ENCODE results near the gene ABCA2. TPM values are rescaled to one million over a fixed set of nuclear protein-coding genes. Genes with fewer than 3 reads are reported as not detected.
A peak's percentile ranks its signal among the peaks of the same experiment; 100 is the strongest.
"Not testable (repeated sequence)": the region's sequence is repeated elsewhere in the genome, so short reads cannot be mapped to it uniquely, and the experiment has no call there.

The ABCA2 gene
- total and polyA plus RNA-seq, 2 donors = 11.1 to 30.8 TPM

DNA sequence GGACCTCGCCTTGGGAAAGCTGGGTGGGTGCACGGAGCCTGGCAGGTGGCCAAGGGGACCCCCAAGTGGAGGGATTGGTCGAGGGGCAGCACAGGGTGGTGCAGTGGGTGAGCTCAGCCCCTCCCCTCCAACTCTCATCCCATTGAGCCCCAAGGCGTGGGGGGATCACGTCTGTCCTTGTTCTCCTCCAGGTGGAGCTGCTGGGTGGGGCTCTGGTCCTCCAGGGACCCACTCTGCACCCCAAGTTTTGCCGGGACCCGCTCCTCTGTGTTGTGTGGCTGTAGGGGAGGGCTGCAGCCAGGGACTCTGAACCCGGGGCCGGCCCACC is 7.4 kb upstream of the ABCA2 start:
- Histone ChIP-seq H3K36me3 (ENCODE audit: insufficient read depth) (no peaks in the 10 kb centered on the region), H3K27ac (ENCODE audit: low read depth) (no peak overlapping the region), H3K4me3 (ENCODE audit: low read depth, low read length) (no peak overlapping the region), H3K4me1 (ENCODE audit: insufficient read depth) (no peaks in the 10 kb centered on the region)
- no peak for DNase-seq (ENCODE audit: extremely low spot score)
- 25% methylated on average over 9 of the region's 9 CpGs for WGBS

DNA sequence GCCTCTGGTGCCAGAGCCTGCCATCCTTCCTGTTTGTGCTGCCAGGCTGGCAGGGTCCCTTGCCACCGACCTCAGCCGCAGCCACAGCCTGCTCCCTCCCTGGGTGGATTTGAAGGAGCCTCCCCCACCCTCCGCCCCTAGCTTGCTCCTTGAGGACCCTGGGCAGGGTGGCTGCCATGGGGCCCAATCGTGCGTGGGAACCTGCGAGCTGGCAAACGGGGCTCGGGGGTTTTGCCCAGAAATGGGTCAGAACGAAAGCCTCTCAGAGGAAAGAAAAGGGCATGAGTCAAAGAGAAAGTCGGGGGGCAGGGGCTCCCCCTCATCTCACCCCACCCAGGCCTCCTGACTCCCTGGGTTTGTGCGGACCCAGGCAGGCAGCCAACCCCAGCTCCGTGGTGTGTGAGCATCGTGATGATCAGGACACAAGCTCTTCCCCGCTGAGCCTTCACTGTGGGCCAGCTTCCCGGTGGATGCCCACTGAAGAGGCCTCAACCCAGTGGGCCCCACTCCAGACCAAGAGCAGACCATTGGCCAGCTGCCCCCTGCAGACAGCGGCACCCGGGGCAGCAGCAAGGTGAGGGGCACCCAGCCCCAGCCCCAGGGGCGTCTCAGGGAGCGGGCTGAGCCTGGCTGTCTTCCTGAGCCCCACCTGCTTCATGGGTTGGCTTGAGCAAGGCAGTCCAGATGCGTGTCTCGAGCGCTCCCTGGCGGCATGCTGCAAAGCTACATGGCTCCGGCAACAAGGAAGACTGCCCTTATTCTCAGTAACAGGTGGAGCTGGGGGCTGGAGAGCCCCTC is 6.9 kb upstream of the ABCA2 start:
- WGBS = 19% methylated on average over 24 of the region's 24 CpGs
- peak; percentile 61 for DNase-seq (ENCODE audit: extremely low spot score)
- Histone ChIP-seq H3K36me3 (ENCODE audit: insufficient read depth) (no peaks in the 10 kb centered on the region), H3K27ac (ENCODE audit: low read depth) (no peak overlapping the region), H3K4me1 (ENCODE audit: insufficient read depth) (no peaks in the 10 kb centered on the region), H3K4me3 (ENCODE audit: low read depth, low read length) (no peak overlapping the region)

GRCh38 chr9:137034039-137034708 is 6.1 kb upstream of the ABCA2 start:
- H3K27ac ChIP-seq (ENCODE audit: low read depth) = no peak overlapping the region
- H3K4me3 ChIP-seq (ENCODE audit: low read depth, low read length) = no peak overlapping the region
- H3K36me3 ChIP-seq (ENCODE audit: insufficient read depth) = no peaks in the 10 kb centered on the region
- no peak for DNase-seq (ENCODE audit: extremely low spot score)
- H3K4me1 ChIP-seq (ENCODE audit: insufficient read depth) = no peaks in the 10 kb centered on the region
- 50% methylated on average over 15 of the region's 15 CpGs for WGBS

DNA sequence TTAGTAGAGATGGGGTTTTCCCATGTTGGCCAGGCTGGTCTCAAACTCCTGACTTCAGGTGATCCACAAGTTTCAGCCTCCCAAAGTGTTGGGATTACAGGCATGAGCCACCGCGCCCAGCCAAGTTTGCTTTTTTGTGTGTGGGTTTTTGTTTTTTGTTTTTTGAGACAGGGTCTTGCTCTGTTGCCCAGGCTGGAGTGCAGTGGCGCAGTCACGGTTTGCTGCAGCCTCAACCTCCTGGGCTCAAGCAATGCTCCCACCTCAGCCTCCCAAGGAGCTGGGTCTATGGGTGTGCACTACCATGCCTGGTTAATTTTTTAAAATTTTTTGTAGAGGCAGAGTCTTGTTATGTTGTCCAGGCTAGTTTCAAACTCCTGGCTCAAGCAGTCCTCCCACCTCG is 5.4 kb upstream of the ABCA2 start:
- not testable (repeated sequence) for H3K27ac ChIP-seq (ENCODE audit: low read depth); H3K4me3 ChIP-seq (ENCODE audit: low read depth, low read length); H3K36me3 ChIP-seq (ENCODE audit: insufficient read depth); DNase-seq (ENCODE audit: extremely low spot score); H3K4me1 ChIP-seq (ENCODE audit: insufficient read depth)
- 92% methylated on average over 5 of the region's 5 CpGs for WGBS

- no peak for DNase-seq (ENCODE audit: extremely low spot score)
- no peaks in the 10 kb centered on the region for H3K36me3 ChIP-seq (ENCODE audit: insufficient read depth)
- H3K4me3 ChIP-seq (ENCODE audit: low read depth, low read length) = no peak overlapping the region
- WGBS = 80% methylated on average over 10 of the region's 10 CpGs
- no peak overlapping the region for H3K27ac ChIP-seq (ENCODE audit: low read depth)
- H3K4me1 ChIP-seq (ENCODE audit: insufficient read depth) = no peaks in the 10 kb centered on the region
Observed at GRCh38 chr9:137032858-137033257, 4.8 kb upstream of the ABCA2 start.

DNA sequence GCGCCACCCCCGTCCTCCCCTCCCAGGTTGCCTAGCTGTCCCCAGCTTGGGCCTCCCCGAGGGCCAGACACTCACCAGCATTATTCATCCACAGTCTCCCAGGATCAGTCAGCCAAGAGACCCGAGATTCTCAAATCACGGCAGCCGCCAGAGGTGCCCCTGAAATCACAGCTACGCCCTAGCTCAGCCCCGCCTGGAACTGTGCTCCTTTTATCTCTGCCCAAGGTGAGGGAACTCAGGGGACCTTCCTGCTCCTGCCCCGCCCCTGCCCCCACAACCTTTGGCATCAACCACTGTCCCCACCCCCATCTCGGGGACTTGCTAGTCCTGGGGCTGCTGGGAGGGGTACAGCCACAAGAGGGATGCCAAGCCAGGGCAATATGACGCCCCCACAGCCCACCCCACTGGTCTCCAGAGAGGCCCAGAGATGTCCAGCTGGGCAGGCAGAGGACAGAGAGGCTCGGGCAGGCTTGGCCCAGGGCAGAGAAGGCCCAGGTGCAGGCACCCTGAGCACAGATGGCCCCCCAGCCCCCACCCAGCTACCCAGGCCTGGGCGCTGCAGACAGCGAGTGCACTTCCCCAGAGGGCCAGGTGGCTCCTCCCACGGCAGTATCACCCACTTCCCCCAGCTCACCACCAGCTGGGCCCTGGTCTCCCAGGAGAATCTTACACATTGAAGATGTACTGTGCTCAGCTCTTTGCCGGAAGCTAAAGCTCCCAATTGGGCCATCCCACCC is 4.0 kb upstream of the ABCA2 start, which contains the start of gene FUT7:
TSS of gene FUT7 (minus strand) at position 185 of the 737 bp plus-strand sequence. CDS start at position 88, 97 bp downstream.
- WGBS = 64% methylated on average over 16 of the region's 16 CpGs
- H3K4me3 ChIP-seq (ENCODE audit: low read depth, low read length) = no peak within 1 kb of the TSS
- no peak within 1 kb of the TSS for H3K27ac ChIP-seq (ENCODE audit: low read depth)

DNA sequence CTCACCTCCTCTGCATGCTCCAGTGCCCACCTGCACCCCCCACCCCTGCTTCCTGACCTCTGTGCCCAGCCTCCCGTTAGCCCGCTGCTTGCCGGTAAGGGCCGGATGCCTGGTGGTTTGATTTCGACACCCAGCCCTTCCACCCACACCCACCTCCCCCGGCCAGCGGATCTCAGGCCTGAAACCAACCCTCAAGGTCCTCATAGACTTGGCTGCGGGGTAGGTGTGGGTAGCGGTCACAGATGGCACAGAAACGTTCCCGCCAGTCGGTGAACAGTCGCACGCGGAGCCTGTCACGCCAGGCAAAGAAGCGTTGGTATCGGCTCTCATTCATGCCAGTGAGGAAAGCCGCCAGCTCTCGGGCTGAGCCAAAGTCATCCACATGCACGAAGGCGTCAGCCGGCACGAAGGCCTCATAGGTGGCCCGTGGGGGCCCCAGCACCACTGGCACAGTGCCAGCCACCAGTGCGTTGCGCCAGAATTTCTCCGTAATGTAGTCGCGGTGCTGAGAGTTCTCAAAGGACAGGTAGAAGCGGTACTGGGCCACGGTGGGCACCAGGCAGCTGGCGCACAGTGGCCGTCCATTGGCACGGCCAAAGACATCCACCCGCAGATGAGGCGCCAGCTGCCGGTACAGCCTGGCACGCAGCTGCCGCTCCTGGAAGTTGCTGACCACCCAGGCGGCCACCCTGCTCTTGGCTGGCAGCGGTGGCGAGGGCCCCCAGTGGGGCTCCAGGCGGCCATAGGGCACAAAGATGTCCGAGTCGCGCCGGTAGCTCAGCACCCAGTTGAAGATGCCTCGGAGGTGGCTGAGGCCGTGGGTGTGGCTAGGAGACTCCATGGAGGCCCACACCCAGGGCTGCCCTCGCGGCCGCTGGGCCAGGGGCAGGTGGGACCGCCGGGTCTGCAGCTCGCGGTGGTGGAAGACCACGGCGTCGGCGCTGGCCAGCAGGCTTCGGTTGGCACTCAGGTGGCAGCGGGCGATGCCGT is 2.8 kb upstream of the ABCA2 start:
- Histone ChIP-seq H3K27ac (ENCODE audit: low read depth) (no peak overlapping the region), H3K4me3 (ENCODE audit: low read depth, low read length) (no peak overlapping the region), H3K36me3 (ENCODE audit: insufficient read depth) (no peaks in the 10 kb centered on the region), H3K4me1 (ENCODE audit: insufficient read depth) (no peaks in the 10 kb centered on the region)
- WGBS = 85% methylated on average over 65 of the region's 65 CpGs
- no peak for DNase-seq (ENCODE audit: extremely low spot score)

More for the DNA sequence above, 4.0 kb upstream of the ABCA2 start, which contains the start of gene FUT7:
- no peaks in the 10 kb centered on the region for H3K36me3 ChIP-seq (ENCODE audit: insufficient read depth)
- DNase-seq (ENCODE audit: extremely low spot score) = no peak
- no peaks in the 10 kb centered on the region for H3K4me1 ChIP-seq (ENCODE audit: insufficient read depth)

GRCh38 chr9:137030006-137030405 is 2.0 kb upstream of the ABCA2 start:
- Histone ChIP-seq H3K4me1 (ENCODE audit: insufficient read depth) (no peaks in the 10 kb centered on the region), H3K36me3 (ENCODE audit: insufficient read depth) (no peaks in the 10 kb centered on the region), H3K4me3 (ENCODE audit: low read depth, low read length) (no peak overlapping the region), H3K27ac (ENCODE audit: low read depth) (no peak overlapping the region)
- no peak for DNase-seq (ENCODE audit: extremely low spot score)
- 74% methylated on average over 15 of the region's 15 CpGs for WGBS

- H3K27ac ChIP-seq (ENCODE audit: low read depth) = no peak overlapping the region
- H3K36me3 ChIP-seq (ENCODE audit: insufficient read depth) = no peaks in the 10 kb centered on the region
- 34% methylated on average over 19 of the region's 19 CpGs for WGBS
- peak overlapping the region; percentile 64 for H3K4me3 ChIP-seq (ENCODE audit: low read depth, low read length)
- DNase-seq (ENCODE audit: extremely low spot score) = no peak
- H3K4me1 ChIP-seq (ENCODE audit: insufficient read depth) = no peaks in the 10 kb centered on the region
Observed at GRCh38 chr9:137029058-137029936, 1.3 kb upstream of the ABCA2 start.

DNA sequence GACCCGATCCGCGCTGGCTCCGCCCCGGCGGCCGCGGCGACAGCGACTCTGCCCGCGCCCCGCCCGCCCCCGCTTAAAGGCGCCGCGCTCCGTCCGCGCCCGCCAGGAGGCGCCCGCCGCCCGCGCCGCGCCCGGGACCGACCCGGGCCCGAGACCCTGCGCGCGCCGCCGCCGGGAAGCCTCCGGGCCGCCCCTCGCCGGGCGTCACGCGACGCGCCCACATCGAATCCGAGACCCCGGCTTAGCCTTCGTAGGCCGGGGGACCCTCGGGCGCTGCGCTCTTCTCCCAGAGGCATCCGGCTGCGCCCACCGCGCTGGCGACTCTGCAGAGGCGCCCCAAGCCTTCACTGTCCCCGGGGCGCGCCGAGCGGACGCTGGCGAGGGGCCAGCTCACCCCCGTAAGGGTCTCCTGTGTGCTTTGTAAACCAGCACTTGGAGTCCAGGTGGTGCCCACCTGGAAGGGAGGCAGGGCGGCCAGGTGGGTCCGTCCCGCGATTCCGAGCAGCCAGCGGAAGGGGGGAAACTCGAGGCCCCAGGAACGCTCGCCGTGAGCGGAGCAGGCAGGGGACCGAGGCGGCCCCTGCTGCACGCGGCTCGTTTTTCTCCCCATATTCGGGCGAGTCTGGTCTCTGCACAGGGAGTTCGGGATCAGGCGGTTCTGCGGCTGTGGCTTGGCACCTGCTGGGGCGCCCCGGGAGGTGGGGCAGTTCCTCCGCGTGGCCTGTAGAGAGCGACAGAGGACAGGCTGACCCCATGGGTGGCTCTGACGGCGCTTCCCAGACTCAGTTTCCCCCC is 423 bp upstream of the ABCA2 start:
- Histone ChIP-seq H3K4me1 (ENCODE audit: insufficient read depth) (no peaks in the 10 kb centered on the region), H3K36me3 (ENCODE audit: insufficient read depth) (no peaks in the 10 kb centered on the region), H3K4me3 (ENCODE audit: low read depth, low read length) (peak overlapping the region; percentile 64), H3K27ac (ENCODE audit: low read depth) (no peak overlapping the region)
- DNase-seq (ENCODE audit: extremely low spot score) = no peak
- under 1% methylated on average over 98 of the region's 98 CpGs for WGBS

- 85% methylated on average over 4 of the region's 4 CpGs for WGBS
- no peak overlapping the region for H3K27ac ChIP-seq (ENCODE audit: low read depth)
- H3K4me1 ChIP-seq (ENCODE audit: insufficient read depth) = no peaks in the 10 kb centered on the region
- H3K4me3 ChIP-seq (ENCODE audit: low read depth, low read length) = no peak overlapping the region
- no peaks in the 10 kb centered on the region for H3K36me3 ChIP-seq (ENCODE audit: insufficient read depth)
- DNase-seq (ENCODE audit: extremely low spot score) = no peak
Observed at GRCh38 chr9:137026828-137027227, 1.2 kb downstream of the ABCA2 start.

DNA sequence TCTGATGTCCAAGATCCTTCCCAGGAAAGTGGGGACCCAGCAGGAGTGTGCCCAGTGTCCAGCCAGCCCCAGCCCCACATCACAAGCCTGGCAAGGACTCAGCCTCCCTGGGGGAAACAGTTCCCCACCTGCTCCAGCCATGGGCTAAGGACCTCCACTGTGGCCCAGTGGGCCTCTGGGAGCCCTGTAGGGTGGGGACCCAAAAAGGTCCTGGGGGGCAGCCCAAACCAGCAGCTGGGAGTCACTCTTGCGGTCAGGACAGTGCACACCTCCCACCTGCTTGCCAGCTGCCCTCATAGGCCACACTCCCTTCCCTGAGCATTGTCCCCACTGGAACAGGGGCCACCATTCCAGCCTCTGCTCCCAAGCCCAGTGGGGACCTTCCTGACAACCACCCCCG is 1.7 kb downstream of the ABCA2 start:
- WGBS = 79% methylated on average over 2 of the region's 2 CpGs

More for the DNA sequence above, 1.7 kb downstream of the ABCA2 start:
- no peaks in the 10 kb centered on the region for H3K36me3 ChIP-seq (ENCODE audit: insufficient read depth)
- H3K4me1 ChIP-seq (ENCODE audit: insufficient read depth) = no peaks in the 10 kb centered on the region
- no peak for DNase-seq (ENCODE audit: extremely low spot score)
- no peak overlapping the region for H3K27ac ChIP-seq (ENCODE audit: low read depth)
- no peak overlapping the region for H3K4me3 ChIP-seq (ENCODE audit: low read depth, low read length)

Data from urinary bladder (tissue), 4 donors.